Measurements from ENCODE around the gene IFITM5. TPM values are rescaled to one million over a fixed set of nuclear protein-coding genes. Genes with fewer than 3 reads are reported as not detected.

The IFITM5 gene
- total RNA-seq, 1 donor from 2014 or later = not detected

DNA sequence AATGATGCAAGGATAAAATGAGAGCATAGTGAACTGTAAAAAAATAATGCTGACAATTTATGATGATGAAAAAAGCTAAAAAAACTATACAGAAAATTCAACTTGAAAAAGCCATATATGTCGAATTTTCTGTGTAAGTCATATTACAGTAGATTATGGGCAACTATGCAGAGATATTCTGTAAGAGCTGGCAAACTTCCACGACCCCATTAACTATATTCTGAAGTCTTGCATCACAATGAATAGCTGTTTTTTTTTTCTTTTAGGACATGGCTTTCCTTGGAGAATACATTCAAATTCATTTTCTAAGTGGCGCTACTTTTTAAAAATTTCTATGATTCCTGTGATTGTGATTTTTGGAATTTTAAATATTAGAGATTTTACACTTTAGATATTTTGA, 44.1 kb downstream of the IFITM5 start:
- H3K27me3 Mint-ChIP-seq (ENCODE audit: low read depth) = peaks cover 1% of the 10 kb centered on the region
- H3K36me3 Mint-ChIP-seq = peaks cover 22% of the 10 kb centered on the region
- DNase-seq (ENCODE audit: low spot score in 2 of 2, unreplicated experiment in 2 of 2) = no peak
- no peak overlapping the region for H3K4me3 Mint-ChIP-seq
- H3K27ac Mint-ChIP-seq = no peak overlapping the region
- no peaks in the 10 kb centered on the region for H3K4me1 Mint-ChIP-seq
- no peak for TF ChIP-seq CTCF (IDR thresholded peaks at IDR 0.05; ENCODE audit: unreplicated experiment)
- no peaks in the 10 kb centered on the region for H3K9me3 Mint-ChIP-seq

GRCh38 chr11:253886-254270, 45.4 kb downstream of the IFITM5 start:
- Mint-ChIP-seq H3K4me3 (no peak overlapping the region), H3K36me3 (peaks cover 26% of the 10 kb centered on the region), H3K9me3 (no peaks in the 10 kb centered on the region), H3K27me3 (ENCODE audit: low read depth) (no peaks in the 10 kb centered on the region), H3K4me1 (no peaks in the 10 kb centered on the region), H3K27ac (no peak overlapping the region)
- no peak for TF ChIP-seq CTCF (IDR thresholded peaks at IDR 0.05; ENCODE audit: unreplicated experiment)
- no peak for DNase-seq (ENCODE audit: low spot score in 2 of 2, unreplicated experiment in 2 of 2)

GRCh38 chr11:253160-253885, 46.0 kb downstream of the IFITM5 start:
- H3K36me3 Mint-ChIP-seq = peaks cover 26% of the 10 kb centered on the region
- no peak for DNase-seq (ENCODE audit: low spot score in 2 of 2, unreplicated experiment in 2 of 2)
- no peaks in the 10 kb centered on the region for H3K4me1 Mint-ChIP-seq

DNA sequence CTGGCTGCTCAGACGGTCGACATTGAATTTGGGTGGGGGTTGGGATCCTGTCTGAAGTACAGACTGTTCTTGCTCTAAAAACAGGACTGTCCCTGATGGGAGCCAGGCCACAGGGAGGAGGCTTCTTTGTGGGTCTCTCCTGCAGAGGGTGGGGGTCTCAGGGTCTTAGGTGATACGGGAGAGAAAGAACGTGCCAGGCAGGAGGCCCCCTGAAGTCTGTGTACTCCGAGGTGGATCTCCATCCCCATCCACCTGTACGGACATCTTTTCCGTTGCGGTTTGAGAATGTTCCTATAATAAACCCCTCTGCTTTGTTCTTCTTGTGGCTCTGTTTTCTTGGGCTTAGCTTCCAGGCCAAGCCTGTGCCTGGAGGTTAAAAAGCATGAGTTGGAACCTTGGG, 46.7 kb downstream of the IFITM5 start:
- H3K4me1 Mint-ChIP-seq = no peaks in the 10 kb centered on the region
- no peak for TF ChIP-seq CTCF (IDR thresholded peaks at IDR 0.05; ENCODE audit: unreplicated experiment)
- DNase-seq (ENCODE audit: low spot score in 2 of 2, unreplicated experiment in 2 of 2) = no peak
- H3K9me3 Mint-ChIP-seq = no peaks in the 10 kb centered on the region
- H3K27ac Mint-ChIP-seq = no peak overlapping the region
- peaks cover 31% of the 10 kb centered on the region for H3K36me3 Mint-ChIP-seq
- H3K27me3 Mint-ChIP-seq (ENCODE audit: low read depth) = no peaks in the 10 kb centered on the region
- H3K4me3 Mint-ChIP-seq = no peak overlapping the region

More at GRCh38 chr11:253160-253885, 46.0 kb downstream of the IFITM5 start:
- H3K27ac Mint-ChIP-seq = no peak overlapping the region
- H3K9me3 Mint-ChIP-seq = no peaks in the 10 kb centered on the region
- H3K4me3 Mint-ChIP-seq = no peak overlapping the region
- H3K27me3 Mint-ChIP-seq (ENCODE audit: low read depth) = no peaks in the 10 kb centered on the region
- no peak for TF ChIP-seq CTCF (IDR thresholded peaks at IDR 0.05; ENCODE audit: unreplicated experiment)

GRCh38 chr11:251550-251949, 47.8 kb downstream of the IFITM5 start:
- Mint-ChIP-seq H3K9me3 (no peaks in the 10 kb centered on the region), H3K27me3 (ENCODE audit: low read depth) (no peaks in the 10 kb centered on the region), H3K4me3 (no peak overlapping the region), H3K4me1 (no peaks in the 10 kb centered on the region), H3K36me3 (peaks cover 38% of the 10 kb centered on the region), H3K27ac (no peak overlapping the region)
- TF ChIP-seq CTCF (IDR thresholded peaks at IDR 0.05; ENCODE audit: unreplicated experiment) = no peak
- DNase-seq (ENCODE audit: low spot score in 2 of 2, unreplicated experiment in 2 of 2) = no peak
